Neural progenitor cell (in vitro differentiated cells): ENCODE results near the gene FMNL2. TPM values are rescaled to one million over a fixed set of nuclear protein-coding genes. Genes with fewer than 3 reads are reported as not detected.

Experiments
- DNase-seq: peaks from one replicate; pipeline ENCODE4 v3.0.0-alpha.2; 2016; ENCODE audit warnings: low spot score
- H2AFZ ChIP-seq: fragments of 200-600 bp; sonication (generic); replicated peaks from 2 replicates; pipeline ENCODE4 v1.6.1; 2016; ENCODE audit warnings: antibody characterized with exemption
- H3F3A ChIP-seq: fragments of 200-600 bp; sonication (generic); 2 replicates; pipeline ENCODE4 v1.6.1; 2016; ENCODE audit warnings: antibody characterized with exemption, low read depth
- H3K27ac ChIP-seq: fragments of 200-600 bp; sonication (generic); 2 replicates; pipeline ENCODE4 v1.5.1; 2016; ENCODE audit warnings: mild to moderate bottlenecking
- H3K27me3 ChIP-seq: fragments of 200-600 bp; sonication (generic); 2 replicates; pipeline ENCODE4 v1.6.1; 2016; ENCODE audit warnings: mild to moderate bottlenecking, moderate library complexity
- H3K36me3 ChIP-seq: fragments of 200-600 bp; sonication (generic); 2 replicates; pipeline ENCODE4 v1.5.1; 2016
- H3K4me1 ChIP-seq: fragments of 200-600 bp; sonication (generic); 2 replicates; pipeline ENCODE4 v1.6.1; 2016; ENCODE audit warnings: mixed run types
- H3K4me2 ChIP-seq: fragments of 200-600 bp; sonication (generic); 2 replicates; pipeline ENCODE4 v1.6.1; 2016
- H3K4me3 ChIP-seq: fragments of 200-600 bp; sonication (generic); 2 replicates; pipeline ENCODE4 v1.5.1; 2016
- H3K79me2 ChIP-seq: fragments of 200-600 bp; sonication (generic); 2 replicates; pipeline ENCODE4 v1.6.1; 2016; ENCODE audit warnings: low read depth
- H3K9ac ChIP-seq: fragments of 200-600 bp; sonication (generic); 2 replicates; pipeline ENCODE4 v1.6.1; 2016
- H3K9me3 ChIP-seq: fragments of 200-600 bp; sonication (generic); 2 replicates; pipeline ENCODE4 v1.5.1; 2016; ENCODE audit warnings: low read depth
- H4K20me1 ChIP-seq: fragments of 200-600 bp; sonication (generic); 2 replicates; pipeline ENCODE4 v1.6.1; 2016; ENCODE audit warnings: low read depth
- H3K27ac Mint-ChIP-seq: 3 replicates; pipeline ENCODE4 v1.8.0; 2021; ENCODE audit warnings: mixed read lengths
- H3K27me3 Mint-ChIP-seq: 2 replicates; pipeline ENCODE4 v1.8.0; 2022; ENCODE audit warnings: low read depth, mild to moderate bottlenecking, inconsistent platforms, moderate library complexity, mixed read lengths; ENCODE audit not compliant: insufficient read depth
- H3K36me3 Mint-ChIP-seq: 3 replicates; pipeline ENCODE4 v1.8.0; 2021; ENCODE audit warnings: mixed read lengths
- H3K4me1 Mint-ChIP-seq: 3 replicates; pipeline ENCODE4 v1.8.0; 2021; ENCODE audit warnings: mixed read lengths
- H3K4me3 Mint-ChIP-seq: 3 replicates; pipeline ENCODE4 v1.8.0; 2021; ENCODE audit warnings: mild to moderate bottlenecking, moderate library complexity, mixed read lengths
- H3K9me3 Mint-ChIP-seq: 3 replicates; pipeline ENCODE4 v1.8.0; 2020; ENCODE audit warnings: mixed read lengths
- EZH2 ChIP-seq: fragments of 200-600 bp; sonication (generic); IDR thresholded peaks from 2 replicates; pipeline ENCODE4 v1.6.1; 2017; ENCODE audit warnings: antibody characterized with exemption, mild to moderate bottlenecking, moderate library complexity
- EZH2phosphoT487 ChIP-seq: fragments of 200-600 bp; sonication (generic); IDR thresholded peaks from 2 replicates; pipeline ENCODE4 v1.6.1; 2017; ENCODE audit warnings: antibody characterized with exemption
- total RNA-seq: library from RNA; depleted of rRNA; stranded (reverse); fragments of >200 nt; gene quantifications from 2 replicates; pipeline ENCODE4 v1.2.3, GENCODE V29; 2015; ENCODE audit warnings: low replicate concordance
- TF ChIP-seq, protein P1 (sequence below): fragments of 200-600 bp; sonication (generic); IDR thresholded peaks from 2 replicates; pipeline ENCODE4 v1.5.1; 2017; ENCODE audit warnings: antibody characterized with exemption, mild to moderate bottlenecking

FMNL2 gene
- total RNA-seq, 1 donor from 2014 or later, result 99.7 TPM

DNA sequence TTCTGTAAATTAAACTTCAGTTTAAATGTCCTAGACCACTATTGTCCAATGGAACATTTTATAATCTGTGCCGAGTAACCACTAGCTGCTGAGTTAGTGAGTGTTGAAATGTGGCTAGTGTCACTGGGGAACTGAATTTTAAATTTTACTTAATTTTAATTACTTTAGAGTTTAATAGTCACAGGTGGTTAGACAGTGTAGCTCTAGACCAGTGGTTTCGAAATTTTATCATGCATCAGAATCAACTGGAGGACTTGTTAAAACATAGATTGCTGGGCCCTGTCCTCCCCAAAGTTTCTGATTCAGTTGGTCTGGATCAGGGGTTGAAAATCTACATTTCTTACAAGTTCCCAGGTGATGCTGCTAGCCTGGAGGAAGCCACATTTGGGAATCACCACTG is 110.4 kb downstream of the FMNL2 start:
- H3K4me1 ChIP-seq, result peaks cover 34% of the 10 kb centered on the region
- H3K36me3 Mint-ChIP-seq, result peaks cover 11% of the 10 kb centered on the region
- H3K4me3 Mint-ChIP-seq, result no peak overlapping the region
- DNase-seq, result no peak
- H3K27ac ChIP-seq, result no peak overlapping the region
- no peaks in the 10 kb centered on the region for H3K9me3 ChIP-seq
- no peaks in the 10 kb centered on the region for H3K27me3 ChIP-seq
- H3K4me3 ChIP-seq, result no peak overlapping the region
- no peaks in the 10 kb centered on the region for H3K36me3 ChIP-seq
- no peak overlapping the region for H3K27ac Mint-ChIP-seq
- H3K9me3 Mint-ChIP-seq, result peaks cover 4% of the 10 kb centered on the region
- peaks cover 100% of the 10 kb centered on the region for H3K79me2 ChIP-seq
- H3K4me2 ChIP-seq, result no peak overlapping the region
- no peak overlapping the region for H2AFZ ChIP-seq
- H3F3A ChIP-seq, result no peaks in the 10 kb centered on the region
- H3K27me3 Mint-ChIP-seq, result peaks cover 3% of the 10 kb centered on the region
- no peak overlapping the region for H3K9ac ChIP-seq
- TF ChIP-seq, protein P1, sequence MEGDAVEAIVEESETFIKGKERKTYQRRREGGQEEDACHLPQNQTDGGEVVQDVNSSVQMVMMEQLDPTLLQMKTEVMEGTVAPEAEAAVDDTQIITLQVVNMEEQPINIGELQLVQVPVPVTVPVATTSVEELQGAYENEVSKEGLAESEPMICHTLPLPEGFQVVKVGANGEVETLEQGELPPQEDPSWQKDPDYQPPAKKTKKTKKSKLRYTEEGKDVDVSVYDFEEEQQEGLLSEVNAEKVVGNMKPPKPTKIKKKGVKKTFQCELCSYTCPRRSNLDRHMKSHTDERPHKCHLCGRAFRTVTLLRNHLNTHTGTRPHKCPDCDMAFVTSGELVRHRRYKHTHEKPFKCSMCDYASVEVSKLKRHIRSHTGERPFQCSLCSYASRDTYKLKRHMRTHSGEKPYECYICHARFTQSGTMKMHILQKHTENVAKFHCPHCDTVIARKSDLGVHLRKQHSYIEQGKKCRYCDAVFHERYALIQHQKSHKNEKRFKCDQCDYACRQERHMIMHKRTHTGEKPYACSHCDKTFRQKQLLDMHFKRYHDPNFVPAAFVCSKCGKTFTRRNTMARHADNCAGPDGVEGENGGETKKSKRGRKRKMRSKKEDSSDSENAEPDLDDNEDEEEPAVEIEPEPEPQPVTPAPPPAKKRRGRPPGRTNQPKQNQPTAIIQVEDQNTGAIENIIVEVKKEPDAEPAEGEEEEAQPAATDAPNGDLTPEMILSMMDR, result no peak
- TF ChIP-seq EZH2phosphoT487 (no peak), EZH2 (no peak)
- peaks cover 71% of the 10 kb centered on the region for H4K20me1 ChIP-seq
- peaks cover 43% of the 10 kb centered on the region for H3K4me1 Mint-ChIP-seq

DNA sequence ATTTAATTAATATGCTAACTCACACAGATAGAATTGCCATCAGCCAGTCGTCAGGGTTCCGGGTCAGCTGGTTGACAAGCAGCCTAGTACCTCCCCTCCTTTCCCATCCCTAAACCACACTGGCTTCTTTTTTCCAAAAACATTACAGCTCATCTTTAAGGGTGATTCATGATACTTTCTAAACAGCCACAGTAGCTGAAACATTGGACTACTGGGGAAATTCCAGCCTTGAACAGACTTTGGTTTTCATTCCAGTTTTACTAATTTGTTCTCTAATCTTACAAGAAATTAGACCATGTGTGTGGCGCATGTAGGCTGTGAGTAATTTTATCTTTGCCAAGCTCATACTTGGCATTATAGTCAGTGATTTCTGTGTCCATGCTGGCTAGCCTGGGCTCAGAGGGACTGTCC is 110.8 kb downstream of the FMNL2 start:
- H3K27ac ChIP-seq, result no peak overlapping the region
- H3K4me1 ChIP-seq, result peaks cover 38% of the 10 kb centered on the region
- Mint-ChIP-seq H3K36me3 (peaks cover 14% of the 10 kb centered on the region), H3K27me3 (peaks cover 3% of the 10 kb centered on the region), H3K27ac (no peak overlapping the region), H3K4me3 (no peak overlapping the region), H3K9me3 (peaks cover 4% of the 10 kb centered on the region), H3K4me1 (peaks cover 45% of the 10 kb centered on the region)
- H4K20me1 ChIP-seq, result peaks cover 72% of the 10 kb centered on the region
- no peak for TF ChIP-seq EZH2phosphoT487
- TF ChIP-seq, protein P1, result no peak
- no peak for TF ChIP-seq EZH2
- H2AFZ ChIP-seq, result no peak overlapping the region
- no peak overlapping the region for H3K9ac ChIP-seq
- H3K4me2 ChIP-seq, result no peak overlapping the region
- no peak overlapping the region for H3K4me3 ChIP-seq
- H3K36me3 ChIP-seq, result no peaks in the 10 kb centered on the region
- no peaks in the 10 kb centered on the region for H3K27me3 ChIP-seq
- H3F3A ChIP-seq, result no peaks in the 10 kb centered on the region
- DNase-seq, result no peak
- H3K79me2 ChIP-seq, result peaks cover 100% of the 10 kb centered on the region
- no peaks in the 10 kb centered on the region for H3K9me3 ChIP-seq

GRCh38 chr2:152446213-152446612 is 111.2 kb downstream of the FMNL2 start:
- TF ChIP-seq, protein P1, result no peak
- Histone ChIP-seq H3F3A (no peaks in the 10 kb centered on the region), H3K4me3 (no peak overlapping the region), H3K4me2 (no peak overlapping the region), H3K9me3 (no peaks in the 10 kb centered on the region), H2AFZ (no peak overlapping the region), H3K9ac (no peak overlapping the region), H3K27me3 (no peaks in the 10 kb centered on the region), H3K27ac (no peak overlapping the region), H3K79me2 (peaks cover 100% of the 10 kb centered on the region), H3K36me3 (no peaks in the 10 kb centered on the region), H4K20me1 (peaks cover 72% of the 10 kb centered on the region), H3K4me1 (peaks cover 38% of the 10 kb centered on the region)
- peaks cover 3% of the 10 kb centered on the region for H3K27me3 Mint-ChIP-seq
- no peak for DNase-seq
- H3K4me3 Mint-ChIP-seq, result no peak overlapping the region
- no peak overlapping the region for H3K27ac Mint-ChIP-seq
- H3K36me3 Mint-ChIP-seq, result peaks cover 14% of the 10 kb centered on the region
- H3K9me3 Mint-ChIP-seq, result peaks cover 4% of the 10 kb centered on the region
- H3K4me1 Mint-ChIP-seq, result peaks cover 45% of the 10 kb centered on the region
